GM23248 (cell line): ENCODE measurements around the gene PREX1. TPM values are rescaled to one million over a fixed set of nuclear protein-coding genes. Genes with fewer than 3 reads are reported as not detected.
A peak's percentile ranks its signal among the peaks of the same experiment; 100 is the strongest.

ENCODE experiments used
- DNase-seq: peaks from one replicate; pipeline ENCODE4 v3.0.0-alpha.2; 2015
- H2AFZ ChIP-seq: fragments of 200-600 bp; sonication (generic); 2 replicates; pipeline ENCODE4 v1.6.1; 2016; ENCODE audit warnings: antibody characterized with exemption
- H3F3A ChIP-seq: fragments of 200-600 bp; sonication (generic); 2 replicates; pipeline ENCODE4 v1.6.1; 2016; ENCODE audit warnings: mild to moderate bottlenecking, antibody characterized with exemption, mixed run types; ENCODE audit not compliant: insufficient read depth
- H3K27ac ChIP-seq: fragments of 200-600 bp; sonication (generic); 2 replicates; pipeline ENCODE4 v1.5.1; 2016; ENCODE audit warnings: mild to moderate bottlenecking
- H3K27me3 ChIP-seq: fragments of 200-600 bp; sonication (generic); replicated peaks from 2 replicates; pipeline ENCODE4 v1.6.1; 2016; ENCODE audit warnings: mild to moderate bottlenecking; ENCODE audit not compliant: insufficient read depth
- H3K36me3 ChIP-seq: fragments of 200-600 bp; sonication (generic); 2 replicates; pipeline ENCODE4 v1.6.1; 2016; ENCODE audit warnings: low read depth, mild to moderate bottlenecking
- H3K4me1 ChIP-seq: fragments of 200-600 bp; sonication (generic); 2 replicates; pipeline ENCODE4 v1.6.1; 2016; ENCODE audit warnings: mild to moderate bottlenecking; ENCODE audit not compliant: insufficient read depth
- H3K4me2 ChIP-seq: fragments of 200-600 bp; sonication (generic); one replicate; pipeline ENCODE4 v1.6.1; 2016; ENCODE audit warnings: mild to moderate bottlenecking; ENCODE audit not compliant: unreplicated experiment
- H3K4me3 ChIP-seq: fragments of 200-600 bp; sonication (generic); 2 replicates; pipeline ENCODE4 v1.5.1; 2016; ENCODE audit warnings: mild to moderate bottlenecking
- H3K79me2 ChIP-seq: fragments of 200-600 bp; sonication (generic); 2 replicates; pipeline ENCODE4 v1.6.1; 2016; ENCODE audit warnings: mild to moderate bottlenecking; ENCODE audit not compliant: insufficient read depth
- H3K9ac ChIP-seq: fragments of 200-600 bp; sonication (generic); 2 replicates; pipeline ENCODE4 v1.6.1; 2016; ENCODE audit warnings: mild to moderate bottlenecking
- H3K9me2 ChIP-seq: fragments of 200-600 bp; sonication (generic); 2 replicates; pipeline ENCODE4 v1.6.1; 2016; ENCODE audit warnings: mixed run types, mild to moderate bottlenecking, moderate library complexity; ENCODE audit not compliant: insufficient read depth
- H3K9me3 ChIP-seq: fragments of 200-600 bp; sonication (generic); one replicate; pipeline ENCODE4 v1.6.1; 2017; ENCODE audit warnings: low read depth
- H4K20me1 ChIP-seq: fragments of 200-600 bp; sonication (generic); 2 replicates; pipeline ENCODE4 v1.6.0; 2016; ENCODE audit not compliant: insufficient read depth
- EZH2 ChIP-seq: fragments of 200-600 bp; sonication (generic); IDR thresholded peaks from 2 replicates; pipeline ENCODE4 v1.6.1; 2018; ENCODE audit warnings: antibody characterized with exemption, mild to moderate bottlenecking; ENCODE audit not compliant: insufficient read depth, poor library complexity, severe bottlenecking
- EZH2phosphoT487 ChIP-seq: fragments of 200-600 bp; sonication (generic); IDR thresholded peaks from 2 replicates; pipeline ENCODE4 v1.6.1; 2018; ENCODE audit warnings: antibody characterized with exemption, moderate library complexity, mild to moderate bottlenecking, low read depth; ENCODE audit not compliant: insufficient read depth
- WGBS, 2 experiments: methylation state at CpG; one replicate each; pipeline ENCODE4 v1.1.6; 2015 to 2017; ENCODE audit warnings: low lambda C conversion rate in 2 of 2, low coverage in 1 of 2; ENCODE audit errors: missing lambda C conversion rate in 2 of 2; 5-methylcytosine and 5-hydroxymethylcytosine counted together
- in situ Hi-C: fragments of 300-500 bp; cut with MboI; formaldehyde crosslinking; loops from 2 replicates; pipeline ENCODE4 v1.15.0; 2020
- polyA plus RNA-seq: library from polyadenylated mRNA; unstranded; fragments of >200 nt; fragmentation: Nextera tagmentation; extraction: Ambion mirVana; gene quantifications from 2 replicates; pipeline ENCODE4 v1.2.1, GENCODE V29; 2016
- total RNA-seq: library from RNA; depleted of rRNA; stranded (reverse); fragments of >200 nt; shearing (Covaris generic); gene quantifications from 2 replicates; pipeline ENCODE4 v1.2.3, GENCODE V29; 2014

Gene PREX1
- total and polyA plus RNA-seq, 2 experiments from 2014 or later = 0.13 to 0.65 TPM

DNA sequence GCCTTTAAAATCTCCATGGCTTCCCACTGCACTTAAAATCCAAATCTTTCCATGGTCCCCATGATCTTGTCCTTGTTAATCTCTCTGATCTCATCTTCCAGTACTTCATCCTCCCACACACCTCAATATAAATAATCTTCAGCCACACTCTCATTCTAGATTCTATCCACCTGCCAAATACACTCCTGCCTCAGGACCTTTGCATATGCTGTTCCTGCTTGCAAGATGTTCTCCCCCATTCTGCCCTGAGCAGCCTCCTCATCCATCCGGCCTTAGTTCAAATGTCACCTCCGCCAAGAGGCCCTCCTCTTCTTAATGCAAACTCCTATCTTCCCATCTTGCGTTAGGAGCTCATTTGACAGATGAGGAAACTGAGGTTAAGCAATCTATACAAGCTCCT lies 77.4 kb downstream of the PREX1 start:
- H3K36me3 ChIP-seq = no peaks in the 10 kb centered on the region
- DNase-seq = no peak
- in situ Hi-C loops = no loop called here
- H3F3A ChIP-seq = no peaks in the 10 kb centered on the region
- H3K4me2 ChIP-seq = no peak overlapping the region
- 92% methylated on average over 3 of the region's 3 CpGs for WGBS, 2 experiments
- H3K9ac ChIP-seq = no peak overlapping the region
- no peaks in the 10 kb centered on the region for H3K79me2 ChIP-seq
- no peak overlapping the region for H2AFZ ChIP-seq
- H3K9me2 ChIP-seq = no peaks in the 10 kb centered on the region
- no peaks in the 10 kb centered on the region for H3K9me3 ChIP-seq
- H4K20me1 ChIP-seq = no peaks in the 10 kb centered on the region
- H3K27me3 ChIP-seq = no peaks in the 10 kb centered on the region
- TF ChIP-seq EZH2 (no peak), EZH2phosphoT487 (no peak)
- no peak overlapping the region for H3K4me3 ChIP-seq
- H3K27ac ChIP-seq = no peak overlapping the region
- H3K4me1 ChIP-seq = no peaks in the 10 kb centered on the region

- no peaks in the 10 kb centered on the region for H4K20me1 ChIP-seq
- H3K9me3 ChIP-seq = no peaks in the 10 kb centered on the region
- no peak overlapping the region for H2AFZ ChIP-seq
- in situ Hi-C loops = no loop called here
- no peaks in the 10 kb centered on the region for H3F3A ChIP-seq
- TF ChIP-seq EZH2phosphoT487 (no peak), EZH2 (no peak)
- DNase-seq = no peak
- no peaks in the 10 kb centered on the region for H3K9me2 ChIP-seq
- WGBS, 2 experiments = 81 to 82% methylated on average over 10 of the region's 10 CpGs
- H3K27me3 ChIP-seq = no peaks in the 10 kb centered on the region
- H3K9ac ChIP-seq = no peak overlapping the region
- no peak overlapping the region for H3K4me2 ChIP-seq
- H3K79me2 ChIP-seq = no peaks in the 10 kb centered on the region
- no peak overlapping the region for H3K4me3 ChIP-seq
- H3K36me3 ChIP-seq = no peaks in the 10 kb centered on the region
- H3K4me1 ChIP-seq = no peaks in the 10 kb centered on the region
- no peak overlapping the region for H3K27ac ChIP-seq
These were observed 78.4 kb downstream of the PREX1 start for GRCh38 chr20:48749437-48749836.

DNA sequence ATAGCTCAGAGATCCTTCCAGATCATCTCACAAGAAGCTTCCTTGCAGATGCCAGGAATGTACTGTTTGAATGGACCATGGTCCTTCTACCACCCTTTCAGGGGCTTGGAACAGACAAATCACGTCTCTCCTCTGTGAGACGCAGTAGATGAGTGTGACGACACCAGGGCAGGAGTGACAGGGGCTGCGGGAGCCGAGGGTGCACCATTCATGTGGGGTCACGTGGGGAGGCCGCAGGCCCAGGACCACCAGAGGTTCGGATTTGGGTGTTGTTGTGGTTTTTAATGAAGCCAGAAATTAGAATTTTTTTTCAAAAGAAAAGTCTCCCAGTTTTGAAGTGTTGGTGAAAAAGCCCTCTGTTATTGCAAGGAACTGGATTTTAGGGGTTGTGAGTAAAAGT lies 79.2 kb downstream of the PREX1 start:
- Histone ChIP-seq H3K36me3 (no peaks in the 10 kb centered on the region), H3K4me2 (no peak overlapping the region), H3K27ac (no peak overlapping the region), H3K9ac (no peak overlapping the region), H3K79me2 (no peaks in the 10 kb centered on the region), H3K27me3 (no peaks in the 10 kb centered on the region), H3K9me2 (no peaks in the 10 kb centered on the region), H3K4me3 (no peak overlapping the region), H2AFZ (no peak overlapping the region), H3F3A (no peaks in the 10 kb centered on the region), H3K4me1 (no peaks in the 10 kb centered on the region), H3K9me3 (no peaks in the 10 kb centered on the region), H4K20me1 (no peaks in the 10 kb centered on the region)
- in situ Hi-C loops = no loop called here
- TF ChIP-seq EZH2phosphoT487 = no peak
- TF ChIP-seq EZH2 = no peak
- WGBS, 2 experiments = 80 to 82% methylated on average over 8 of the region's 8 CpGs
- no peak for DNase-seq

DNA sequence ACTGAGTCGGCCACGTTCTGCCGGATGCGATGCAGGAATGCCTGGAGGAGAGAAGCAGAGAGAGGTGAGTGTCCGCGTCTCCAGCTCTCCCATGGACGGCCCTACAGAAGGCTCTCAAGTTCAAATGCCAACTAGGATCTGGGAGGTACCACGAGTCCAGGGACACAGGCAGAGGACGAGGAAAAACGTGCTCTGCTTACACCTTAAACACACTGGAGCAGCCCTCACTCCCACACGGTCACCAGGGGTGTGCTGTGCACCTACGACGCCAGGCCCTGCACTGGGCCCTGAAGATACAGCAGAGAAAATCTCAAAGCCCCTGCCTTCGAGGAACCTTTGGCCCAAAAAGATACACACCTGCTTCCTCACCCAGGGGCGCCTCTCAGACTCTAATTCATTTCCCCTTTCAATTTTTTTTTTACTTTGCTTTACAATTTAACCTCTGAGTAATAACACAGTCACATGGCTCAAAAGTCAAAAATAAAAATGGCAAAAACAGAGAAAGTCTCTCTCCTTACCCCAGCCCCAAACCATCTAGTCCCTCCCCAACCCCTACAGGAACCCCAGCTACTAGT lies 79.9 kb downstream of the PREX1 start:
- no peak overlapping the region for H3K4me2 ChIP-seq

DNA sequence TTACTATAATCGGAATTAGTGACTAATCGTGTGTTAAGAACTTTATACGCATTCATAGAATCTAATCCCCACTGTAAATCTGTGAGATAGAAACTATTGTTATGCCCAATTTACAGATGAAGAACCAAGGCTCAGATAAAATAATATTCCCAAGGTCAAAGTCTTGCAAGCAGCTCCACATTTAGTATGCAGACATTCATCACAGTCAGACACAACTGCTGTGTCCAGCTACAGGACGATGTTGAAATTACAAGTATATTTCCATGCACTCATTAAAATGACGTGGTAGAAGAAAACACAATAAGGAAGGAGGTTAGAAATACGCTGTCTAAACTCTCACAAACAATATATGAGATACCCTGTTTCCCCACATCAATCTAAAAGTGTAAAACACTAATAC lies 82.5 kb downstream of the PREX1 start:
- Histone ChIP-seq H3K4me1 (no peaks in the 10 kb centered on the region), H3K9me2 (no peaks in the 10 kb centered on the region), H3K4me3 (no peak overlapping the region), H3K36me3 (no peaks in the 10 kb centered on the region), H4K20me1 (no peaks in the 10 kb centered on the region), H3K4me2 (no peak overlapping the region), H3K27me3 (no peaks in the 10 kb centered on the region), H3F3A (no peaks in the 10 kb centered on the region), H3K9me3 (no peaks in the 10 kb centered on the region), H3K27ac (no peak overlapping the region), H3K79me2 (no peaks in the 10 kb centered on the region), H3K9ac (no peak overlapping the region), H2AFZ (no peak overlapping the region)
- 75 to 77% methylated on average over 6 of the region's 6 CpGs for WGBS, 2 experiments
- peak; percentile 13 for DNase-seq
- TF ChIP-seq EZH2 (no peak), EZH2phosphoT487 (no peak)
- in situ Hi-C loops = no loop called here

More for the DNA sequence above, 79.9 kb downstream of the PREX1 start:
- Histone ChIP-seq H3K9me2 (no peaks in the 10 kb centered on the region), H4K20me1 (no peaks in the 10 kb centered on the region), H3K27ac (no peak overlapping the region), H3K9me3 (no peaks in the 10 kb centered on the region), H3K36me3 (no peaks in the 10 kb centered on the region), H3K4me3 (no peak overlapping the region), H3F3A (no peaks in the 10 kb centered on the region), H2AFZ (no peak overlapping the region), H3K4me1 (no peaks in the 10 kb centered on the region), H3K79me2 (no peaks in the 10 kb centered on the region), H3K27me3 (no peaks in the 10 kb centered on the region), H3K9ac (no peak overlapping the region)
- 87 to 95% methylated on average over 15 of the region's 15 CpGs for WGBS, 2 experiments
- TF ChIP-seq EZH2 (no peak), EZH2phosphoT487 (no peak)
- in situ Hi-C loops = no loop called here
- no peak for DNase-seq
